Measurements from ENCODE around the gene INO80C.
"Not testable (repeated sequence)": the region's sequence is repeated elsewhere in the genome, so short reads cannot be mapped to it uniquely, and the experiment has no call there.

The INO80C gene

GRCh38 chr18:35512761-35513160, 15.0 kb upstream of the INO80C start:
- no peak for DNase-seq

GRCh38 chr18:35511833-35512232, 14.1 kb upstream of the INO80C start:
- DNase-seq: no peak

- no peak for DNase-seq
Observed at GRCh38 chr18:35511428-35511827, 13.7 kb upstream of the INO80C start.

GRCh38 chr18:35510076-35510651, 12.4 kb upstream of the INO80C start:
- DNase-seq: no peak

GRCh38 chr18:35508746-35509338, 11.1 kb upstream of the INO80C start:
- no peak for DNase-seq

GRCh38 chr18:35508030-35508429, 10.3 kb upstream of the INO80C start:
- no peak for DNase-seq

- no peak for DNase-seq
Observed at GRCh38 chr18:35507623-35508022, 9.9 kb upstream of the INO80C start.

- DNase-seq: no peak
Observed at GRCh38 chr18:35507192-35507591, 9.4 kb upstream of the INO80C start.

GRCh38 chr18:35506024-35506712, 8.4 kb upstream of the INO80C start:
- DNase-seq: no peak

GRCh38 chr18:35504996-35505395, 7.2 kb upstream of the INO80C start:
- no peak for DNase-seq

- no peak for DNase-seq
Observed at GRCh38 chr18:35502052-35502451, 4.3 kb upstream of the INO80C start.

GRCh38 chr18:35501369-35501768, 3.6 kb upstream of the INO80C start:
- DNase-seq: no peak

GRCh38 chr18:35500113-35500512, 2.4 kb upstream of the INO80C start:
- no peak for DNase-seq

GRCh38 chr18:35497027-35497369, 762 bp downstream of the INO80C start:
- DNase-seq: no peak

- no peak for DNase-seq
Observed at GRCh38 chr18:35495536-35496314, 2.0 kb downstream of the INO80C start.

GRCh38 chr18:35494251-35495220, 3.2 kb downstream of the INO80C start:
- DNase-seq: no peak

GRCh38 chr18:35491700-35492077, 6.1 kb downstream of the INO80C start:
- no peak for DNase-seq

- no peak for DNase-seq
Observed at GRCh38 chr18:35490894-35491699, 6.7 kb downstream of the INO80C start.

GRCh38 chr18:35489913-35490490, 7.8 kb downstream of the INO80C start:
- no peak for DNase-seq

GRCh38 chr18:35489281-35489680, 8.5 kb downstream of the INO80C start:
- not testable (repeated sequence) for DNase-seq

- DNase-seq: not testable (repeated sequence)
Observed at GRCh38 chr18:35488396-35488795, 9.4 kb downstream of the INO80C start.
